Activated CD4-positive, alpha-beta memory T cell treated with anti-CD3 and anti-CD28 coated beads, Interleukin-2, amount 10 ng/mL, durations not matched to agents 7 days and 5 days (primary cell): ENCODE data around the gene BAIAP2. TPM values are rescaled to one million over a fixed set of nuclear protein-coding genes. Genes with fewer than 3 reads are reported as not detected.

Experiments
- CTCF ChIA-PET: fragments of 350-600 bp; sonication (Branson Sonifier 250); formaldehyde crosslinking; loops from one replicate; lab custom pipeline; 2021; ENCODE audit warnings: antibody characterized with exemption, inconsistent platforms; lab: Charles Lee
- POLR2A ChIA-PET: fragments of 350-600 bp; sonication (Branson Sonifier 250); formaldehyde crosslinking; loops from one replicate; lab custom pipeline; 2021; ENCODE audit warnings: antibody characterized with exemption; lab: Charles Lee
- DNase-seq: peaks from one replicate; pipeline ENCODE4 v3.0.0-alpha.2; 2020
- H3K27ac Mint-ChIP-seq: one replicate; pipeline ENCODE4 v1.8.0; 2021; ENCODE audit warnings: mild to moderate bottlenecking, mixed read lengths
- H3K27me3 Mint-ChIP-seq: one replicate; pipeline ENCODE4 v1.8.0; 2021; ENCODE audit warnings: mixed read lengths
- H3K36me3 Mint-ChIP-seq: one replicate; pipeline ENCODE4 v1.8.0; 2021; ENCODE audit warnings: low read depth, mixed read lengths
- H3K4me1 Mint-ChIP-seq: one replicate; pipeline ENCODE4 v1.8.0; 2021; ENCODE audit warnings: mixed read lengths
- H3K4me3 Mint-ChIP-seq: one replicate; pipeline ENCODE4 v1.8.0; 2021; ENCODE audit warnings: mild to moderate bottlenecking, mixed read lengths
- H3K9me3 Mint-ChIP-seq: one replicate; pipeline ENCODE4 v1.8.0; 2021; ENCODE audit warnings: mixed read lengths
- total RNA-seq, 2 experiments: library from RNA; stranded (reverse); gene quantifications; one replicate each; pipeline ENCODE4 v1.2.3, GENCODE V29; 2021

Gene BAIAP2, protein sequence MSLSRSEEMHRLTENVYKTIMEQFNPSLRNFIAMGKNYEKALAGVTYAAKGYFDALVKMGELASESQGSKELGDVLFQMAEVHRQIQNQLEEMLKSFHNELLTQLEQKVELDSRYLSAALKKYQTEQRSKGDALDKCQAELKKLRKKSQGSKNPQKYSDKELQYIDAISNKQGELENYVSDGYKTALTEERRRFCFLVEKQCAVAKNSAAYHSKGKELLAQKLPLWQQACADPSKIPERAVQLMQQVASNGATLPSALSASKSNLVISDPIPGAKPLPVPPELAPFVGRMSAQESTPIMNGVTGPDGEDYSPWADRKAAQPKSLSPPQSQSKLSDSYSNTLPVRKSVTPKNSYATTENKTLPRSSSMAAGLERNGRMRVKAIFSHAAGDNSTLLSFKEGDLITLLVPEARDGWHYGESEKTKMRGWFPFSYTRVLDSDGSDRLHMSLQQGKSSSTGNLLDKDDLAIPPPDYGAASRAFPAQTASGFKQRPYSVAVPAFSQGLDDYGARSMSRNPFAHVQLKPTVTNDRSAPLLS
- 1 to 10 TPM; 1.5 to 2.4 TPM for total RNA-seq

DNA sequence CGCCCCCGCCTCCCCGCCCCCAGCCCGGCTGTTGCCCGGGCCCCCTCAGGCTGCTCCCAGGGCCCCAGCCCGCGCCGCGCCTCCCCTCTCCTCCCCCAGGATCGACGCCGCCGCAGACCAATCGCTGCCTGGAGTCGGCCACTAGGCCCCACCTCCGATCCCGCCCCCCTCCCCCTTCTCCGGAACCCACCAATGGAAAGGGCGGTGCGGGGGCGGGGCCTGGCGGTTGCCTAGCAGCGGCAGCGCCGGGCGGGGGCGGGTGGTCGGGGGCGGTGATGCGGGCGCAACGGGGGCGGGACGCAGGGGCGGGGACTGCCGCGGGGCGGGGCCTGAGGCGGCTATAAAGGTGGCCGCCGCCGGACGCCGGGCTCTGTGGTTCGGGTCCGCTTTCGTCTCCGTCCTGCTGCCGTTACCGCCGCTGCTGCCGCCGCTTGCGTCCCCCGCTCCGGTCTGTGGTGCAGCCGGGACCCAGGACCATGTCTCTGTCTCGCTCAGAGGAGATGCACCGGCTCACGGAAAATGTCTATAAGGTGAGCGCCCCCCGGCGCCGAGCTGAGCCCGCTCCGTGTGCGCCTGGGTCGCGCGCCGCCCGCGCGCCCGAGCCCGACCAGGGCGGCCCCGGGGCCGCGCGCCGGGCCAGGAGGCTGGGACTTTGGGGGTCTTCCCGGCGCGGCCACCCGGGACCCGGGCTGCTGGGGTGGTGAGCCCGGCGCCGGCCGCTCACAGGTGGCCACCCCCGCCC lies at the start of gene BAIAP2:
TSS of gene BAIAP2 (plus strand) at position 373 of the 742 bp plus-strand sequence. CDS start at position 477, 104 bp downstream.
- Mint-ChIP-seq H3K9me3 (no peaks in the 10 kb centered on the region), H3K27ac (no peak within 1 kb of the TSS), H3K27me3 (peaks cover 42% of the 10 kb centered on the region), H3K36me3 (no peaks in the 10 kb centered on the region), H3K4me3 (peak within 1 kb of the TSS; percentile 80), H3K4me1 (peaks cover 13% of the 10 kb centered on the region)
- ChIA-PET POLR2A (interaction anchor here (3.6 kb wide), 1 partner anchor 16 kb away, joined by 17 read pairs; no protein-coding TSS in a partner anchor), CTCF (interaction anchor here (2.0 kb wide), 1 partner anchor 11 kb away, joined by 5 read pairs; no protein-coding TSS in a partner anchor)
- peak; percentile 95 for DNase-seq

DNA sequence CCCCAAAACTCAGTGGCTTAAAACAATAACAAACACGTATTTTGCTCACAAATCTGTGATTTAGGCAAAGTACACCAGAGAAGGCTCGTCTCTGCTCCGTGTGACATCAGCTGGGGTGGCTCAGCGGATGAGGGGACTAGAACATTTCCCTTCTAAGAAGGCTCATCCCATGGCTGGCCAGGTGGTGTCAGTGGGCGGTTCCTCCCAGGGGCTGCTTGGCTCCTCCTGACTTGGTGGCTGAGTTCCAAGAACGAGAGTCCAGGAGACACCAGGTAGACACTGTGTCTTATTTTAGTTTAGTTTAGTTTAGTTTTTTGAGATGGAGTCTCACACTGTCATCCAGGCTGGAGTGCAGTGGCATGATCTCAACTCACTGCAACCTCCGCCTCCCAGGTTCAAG lies 48.9 kb upstream of the BAIAP2 start:
- Mint-ChIP-seq H3K9me3 (no peaks in the 10 kb centered on the region), H3K4me1 (peaks cover 15% of the 10 kb centered on the region), H3K4me3 (no peak overlapping the region), H3K27ac (no peak overlapping the region), H3K36me3 (no peaks in the 10 kb centered on the region), H3K27me3 (peaks cover 9% of the 10 kb centered on the region)
- no peak for DNase-seq
- POLR2A ChIA-PET: interaction anchor here (0.6 kb wide), 1 partner anchor 129 kb away, joined by 3 read pairs; no protein-coding TSS in a partner anchor
- CTCF ChIA-PET: interaction anchor here (0.7 kb wide), 1 partner anchor 601 kb away, joined by 3 read pairs; no protein-coding TSS in a partner anchor

DNA sequence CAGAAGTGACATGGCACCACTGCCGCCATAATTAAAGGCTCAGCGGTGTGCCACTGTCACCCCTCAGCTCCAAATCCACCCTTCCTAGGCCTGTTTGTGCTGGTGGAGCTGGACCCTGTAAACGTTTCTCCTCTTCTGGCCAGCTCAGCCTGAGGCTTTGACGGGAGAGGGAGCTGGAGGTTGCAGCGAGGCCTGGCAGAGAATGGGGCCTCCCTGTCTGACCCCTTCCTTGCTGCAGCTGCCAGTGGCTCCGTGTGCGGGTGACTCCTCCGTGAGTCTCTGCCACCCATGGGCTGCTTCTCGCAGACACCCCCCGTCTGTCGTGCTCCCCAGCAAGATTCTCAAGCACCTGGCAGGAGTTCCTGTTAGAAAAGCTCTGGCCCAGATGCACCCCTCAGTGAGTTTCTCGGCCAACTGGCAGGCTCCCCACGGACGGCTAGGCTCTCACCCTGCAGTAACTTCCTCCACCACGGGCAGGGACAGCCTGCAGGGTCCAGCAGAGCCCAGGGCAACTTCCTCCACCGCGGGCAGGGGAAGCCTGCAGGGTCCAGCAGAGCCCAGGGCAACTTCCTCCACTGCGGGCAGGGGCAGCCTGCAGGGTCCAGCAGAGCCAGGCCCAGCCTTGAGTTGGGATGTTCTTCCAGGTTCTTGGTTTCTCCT lies 48.0 kb upstream of the BAIAP2 start:
- Mint-ChIP-seq H3K27ac (no peak overlapping the region), H3K36me3 (no peaks in the 10 kb centered on the region), H3K4me1 (peaks cover 15% of the 10 kb centered on the region), H3K9me3 (no peaks in the 10 kb centered on the region), H3K4me3 (no peak overlapping the region), H3K27me3 (peaks cover 9% of the 10 kb centered on the region)
- POLR2A ChIA-PET: interaction anchor here (0.9 kb wide), 1 partner anchor 14 kb away, joined by 3 read pairs; no protein-coding TSS in a partner anchor
- CTCF ChIA-PET: no interaction called here
- DNase-seq: no peak

DNA sequence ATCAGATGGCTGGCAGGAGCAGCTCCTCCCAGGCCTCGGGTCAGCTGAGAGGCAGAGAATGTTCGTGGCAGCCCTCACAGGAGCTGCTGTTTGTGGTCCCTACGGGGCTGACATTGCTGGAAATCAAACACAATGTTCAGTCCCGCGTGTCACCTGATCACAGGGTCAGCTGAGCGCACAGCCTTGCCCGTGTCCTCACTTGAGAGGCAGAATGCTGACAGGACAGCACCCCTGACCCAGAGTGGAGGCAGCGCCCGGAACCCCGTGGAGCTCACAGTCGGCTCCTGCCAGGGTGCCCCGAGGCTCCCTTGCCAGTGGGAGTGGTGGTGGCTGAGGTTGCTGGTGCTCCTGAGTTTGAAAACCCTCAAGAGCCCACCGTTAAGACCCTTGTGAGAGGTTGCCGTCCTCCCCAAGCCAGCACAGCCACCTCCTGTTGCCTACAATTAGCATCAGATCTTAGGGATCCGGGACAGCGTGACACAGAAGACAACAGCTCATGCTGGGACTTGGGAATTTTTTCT lies 47.0 kb upstream of the BAIAP2 start:
- Mint-ChIP-seq H3K27ac (no peak overlapping the region), H3K9me3 (no peaks in the 10 kb centered on the region), H3K4me1 (peaks cover 19% of the 10 kb centered on the region), H3K36me3 (peaks cover 2% of the 10 kb centered on the region), H3K4me3 (no peak overlapping the region), H3K27me3 (peaks cover 7% of the 10 kb centered on the region)
- no peak for DNase-seq
- ChIA-PET POLR2A (interaction anchor here (1.0 kb wide), 1 partner anchor 16 kb away, joined by 3 read pairs; no protein-coding TSS in a partner anchor), CTCF (interaction anchor here (0.6 to 2.4 kb wide), 2 partner anchors 107 to 194 kb away, joined by 3 to 6 read pairs; no protein-coding TSS in a partner anchor)

DNA sequence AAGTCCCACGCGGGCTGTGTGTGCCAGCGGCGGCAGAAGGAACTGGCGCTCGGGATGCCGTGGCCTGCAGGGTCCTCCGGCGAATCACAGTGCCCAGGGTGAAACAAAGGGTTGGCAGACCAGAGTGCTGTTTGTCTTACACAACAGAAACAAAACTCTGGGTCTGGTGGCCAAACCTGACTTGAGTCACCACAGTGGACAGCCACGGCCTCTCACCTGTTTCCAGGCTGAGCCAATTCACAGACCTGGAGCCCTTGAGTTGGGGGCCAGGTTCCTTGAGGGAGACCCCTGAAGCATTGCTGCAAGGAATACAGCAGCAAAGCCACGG lies 45.4 kb upstream of the BAIAP2 start:
- no peaks in the 10 kb centered on the region for H3K9me3 Mint-ChIP-seq
- ChIA-PET CTCF (interaction anchor here (0.9 to 2.4 kb wide), 5 partner anchors 28 to 426 kb away, joined by 3 to 15 read pairs (median 4); no protein-coding TSS in a partner anchor), POLR2A (no interaction called here)
- no peak for DNase-seq
- peak overlapping the region; percentile 72 for H3K4me3 Mint-ChIP-seq
- H3K27ac Mint-ChIP-seq: no peak overlapping the region
- H3K4me1 Mint-ChIP-seq: peaks cover 26% of the 10 kb centered on the region
- peaks cover 4% of the 10 kb centered on the region for H3K36me3 Mint-ChIP-seq
- peaks cover 5% of the 10 kb centered on the region for H3K27me3 Mint-ChIP-seq

DNA sequence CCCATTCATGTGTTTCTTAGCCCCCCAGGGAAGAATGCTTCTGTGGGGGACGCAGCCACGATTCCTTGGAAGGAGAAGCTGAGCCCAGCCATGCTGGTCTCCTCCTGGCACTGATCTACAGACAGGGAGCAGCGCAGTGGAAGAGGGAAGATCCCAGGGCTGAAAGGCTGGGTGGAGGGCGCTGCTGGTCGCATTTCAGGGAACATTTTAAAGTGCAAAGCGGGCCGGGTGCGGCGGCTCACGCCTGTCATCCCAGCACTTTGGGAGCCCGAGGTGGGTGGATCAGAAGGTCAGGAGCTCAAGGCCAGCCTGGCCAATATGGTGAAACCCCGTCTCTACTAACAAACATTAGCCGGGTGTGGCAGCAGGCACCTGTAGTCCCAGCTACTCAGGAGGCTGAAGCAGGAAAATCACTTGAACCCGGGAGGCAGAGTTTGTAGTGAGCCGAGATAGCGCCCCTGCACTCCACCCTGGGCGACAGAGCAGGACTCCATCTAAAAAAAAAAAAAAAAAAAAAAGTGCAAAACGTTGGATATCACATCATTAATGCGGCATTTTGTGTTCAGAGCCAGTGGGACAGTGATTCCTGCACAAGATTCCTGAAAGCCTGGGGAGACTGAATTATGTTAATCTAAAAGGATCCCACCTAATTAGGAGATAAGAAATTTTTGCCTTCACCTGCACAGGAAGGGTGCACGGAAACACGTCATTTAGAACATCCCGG lies 43.9 kb upstream of the BAIAP2 start:
- H3K27me3 Mint-ChIP-seq: peaks cover 2% of the 10 kb centered on the region
- H3K4me3 Mint-ChIP-seq: peak overlapping the region; percentile 72

DNA sequence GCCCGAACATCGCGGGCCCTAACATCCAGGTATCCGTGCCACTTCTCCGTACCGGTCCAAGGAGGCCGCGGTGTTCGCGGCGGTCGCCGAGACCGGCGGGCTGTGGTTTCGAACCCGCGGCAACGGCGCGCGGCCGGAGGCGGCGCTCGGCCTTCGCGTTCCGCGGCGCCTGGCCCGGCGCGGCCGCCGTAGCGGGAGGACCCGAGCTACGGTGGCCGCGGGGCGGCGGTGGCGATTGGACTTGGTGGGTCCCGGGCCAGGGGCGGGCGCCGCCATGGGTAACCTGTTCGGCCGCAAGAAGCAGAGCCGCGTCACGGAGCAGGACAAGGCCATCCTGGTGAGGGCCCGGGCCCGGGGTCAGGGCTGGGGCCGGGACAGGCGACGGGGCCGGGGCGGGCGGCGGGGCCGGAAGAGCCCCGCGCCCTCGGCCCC lies 43.3 kb upstream of the BAIAP2 start, which contains the start of gene CHMP6:
TSS of gene CHMP6 (plus strand) at position 197 of the 432 bp plus-strand sequence. CDS start at position 275, 78 bp downstream.
- DNase-seq: peak; percentile 73
- Mint-ChIP-seq H3K4me1 (peaks cover 26% of the 10 kb centered on the region), H3K4me3 (peak within 1 kb of the TSS; percentile 74), H3K27me3 (peaks cover 2% of the 10 kb centered on the region), H3K36me3 (peaks cover 18% of the 10 kb centered on the region), H3K27ac (peak within 1 kb of the TSS; percentile 58), H3K9me3 (no peaks in the 10 kb centered on the region)
- CTCF ChIA-PET: no interaction called here
- POLR2A ChIA-PET: interaction anchor here (2.8 kb wide), 1 partner anchor 10 kb away, joined by 10 read pairs; no protein-coding TSS in a partner anchor

More for the DNA sequence above, 43.9 kb upstream of the BAIAP2 start:
- H3K9me3 Mint-ChIP-seq: no peaks in the 10 kb centered on the region
- ChIA-PET CTCF (interaction anchor here (0.6 kb wide), 2 partner anchors 106 to 184 kb away, joined by 3 to 4 read pairs; no protein-coding TSS in a partner anchor), POLR2A (interaction anchor here (2.8 kb wide), 1 partner anchor 11 kb away, joined by 10 read pairs; no protein-coding TSS in a partner anchor)
- no peak for DNase-seq
- H3K36me3 Mint-ChIP-seq: peaks cover 14% of the 10 kb centered on the region
- peak overlapping the region; percentile 58 for H3K27ac Mint-ChIP-seq
- peaks cover 26% of the 10 kb centered on the region for H3K4me1 Mint-ChIP-seq

DNA sequence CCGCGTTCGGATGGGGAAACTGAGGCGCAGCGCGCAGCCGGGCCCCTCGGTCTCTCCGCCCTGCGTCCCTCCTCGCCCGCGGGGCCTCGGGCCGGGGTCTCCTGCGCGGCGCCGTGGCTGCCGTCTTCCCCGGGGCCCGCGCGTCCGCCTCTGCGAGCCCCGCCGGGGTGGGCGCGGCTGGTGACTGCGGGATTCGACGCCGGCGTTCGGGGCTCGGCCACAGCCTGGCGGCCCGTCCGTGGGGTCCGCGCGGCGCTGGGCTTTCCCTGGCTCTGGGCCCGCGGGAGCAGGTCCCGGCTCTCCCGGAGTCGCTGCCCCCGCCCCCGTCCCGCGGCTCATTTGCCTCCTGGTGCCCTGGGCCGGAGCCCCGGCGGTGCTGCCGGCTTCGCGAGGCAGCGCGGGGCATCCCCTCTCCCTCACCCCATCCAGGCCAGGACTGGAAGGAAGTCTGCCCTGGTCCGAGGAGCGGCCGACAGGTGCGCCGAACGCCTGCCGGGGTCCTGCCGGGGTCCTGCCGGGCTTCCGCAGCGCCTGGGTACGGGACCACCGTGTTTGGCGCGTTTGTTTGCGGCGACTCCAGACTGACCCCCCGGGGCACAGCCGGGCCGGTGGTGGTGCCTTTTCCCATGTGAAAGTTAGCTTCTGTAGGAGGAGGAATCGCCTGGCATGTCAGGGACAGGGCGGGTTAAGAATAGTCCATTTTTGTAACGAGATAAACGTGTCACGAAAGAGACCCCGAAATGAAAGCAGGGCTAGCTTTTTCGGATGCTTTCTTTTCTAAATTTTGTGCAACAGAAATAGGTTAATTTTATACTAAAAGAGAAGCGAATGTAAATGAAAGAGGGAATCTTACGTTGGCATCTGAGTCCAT lies 42.6 kb upstream of the BAIAP2 start:
- H3K4me1 Mint-ChIP-seq: peaks cover 26% of the 10 kb centered on the region
- ChIA-PET CTCF (no interaction called here), POLR2A (interaction anchor here (1.9 to 2.8 kb wide), 3 partner anchors 10 to 26 kb away, joined by 6 to 10 read pairs (median 6); no protein-coding TSS in a partner anchor)
- peaks cover 18% of the 10 kb centered on the region for H3K36me3 Mint-ChIP-seq
- H3K4me3 Mint-ChIP-seq: peak overlapping the region; percentile 74
- DNase-seq: no peak
- no peak overlapping the region for H3K27ac Mint-ChIP-seq
- H3K27me3 Mint-ChIP-seq: peaks cover 2% of the 10 kb centered on the region
- no peaks in the 10 kb centered on the region for H3K9me3 Mint-ChIP-seq

DNA sequence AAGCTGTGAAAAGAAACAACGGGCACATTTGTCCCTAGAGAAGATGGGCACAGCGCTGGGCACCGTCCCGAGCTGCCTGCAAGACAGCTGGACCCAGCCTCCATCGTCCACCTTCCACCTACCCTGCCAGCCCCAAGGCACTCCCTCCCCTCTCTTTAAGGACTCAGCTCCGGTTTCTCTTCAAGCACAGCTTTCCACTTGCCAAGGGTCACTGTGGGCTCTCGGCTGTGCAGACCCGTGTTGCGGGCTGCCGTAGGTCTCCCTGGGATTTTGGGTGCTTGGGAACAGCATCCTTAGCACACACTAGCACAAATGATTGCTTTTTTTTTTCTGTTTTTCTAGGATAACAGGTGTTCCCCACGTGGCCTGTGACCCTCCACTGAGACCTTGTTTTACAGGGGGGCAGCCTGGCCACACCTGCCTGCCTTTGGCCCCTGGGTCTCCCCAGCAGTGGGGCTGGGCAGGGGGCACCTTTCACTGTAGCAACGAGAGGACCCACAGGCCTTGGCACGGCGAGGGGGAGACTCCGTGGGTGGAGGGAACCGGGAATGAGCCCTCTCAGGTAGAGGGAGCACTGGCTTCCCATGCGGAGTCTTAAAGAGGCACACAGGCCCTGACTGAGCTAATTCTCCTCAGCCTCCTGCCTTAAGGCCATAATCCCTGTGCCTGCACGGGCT lies 41.9 kb upstream of the BAIAP2 start:
- no peak for DNase-seq
- Mint-ChIP-seq H3K4me1 (peaks cover 26% of the 10 kb centered on the region), H3K4me3 (peak overlapping the region; percentile 74), H3K36me3 (peaks cover 18% of the 10 kb centered on the region), H3K9me3 (no peaks in the 10 kb centered on the region), H3K27me3 (peaks cover 2% of the 10 kb centered on the region), H3K27ac (no peak overlapping the region)
- POLR2A ChIA-PET: interaction anchor here (1.9 to 2.8 kb wide), 3 partner anchors 9 to 26 kb away, joined by 6 to 10 read pairs (median 6); no protein-coding TSS in a partner anchor
- CTCF ChIA-PET: no interaction called here

DNA sequence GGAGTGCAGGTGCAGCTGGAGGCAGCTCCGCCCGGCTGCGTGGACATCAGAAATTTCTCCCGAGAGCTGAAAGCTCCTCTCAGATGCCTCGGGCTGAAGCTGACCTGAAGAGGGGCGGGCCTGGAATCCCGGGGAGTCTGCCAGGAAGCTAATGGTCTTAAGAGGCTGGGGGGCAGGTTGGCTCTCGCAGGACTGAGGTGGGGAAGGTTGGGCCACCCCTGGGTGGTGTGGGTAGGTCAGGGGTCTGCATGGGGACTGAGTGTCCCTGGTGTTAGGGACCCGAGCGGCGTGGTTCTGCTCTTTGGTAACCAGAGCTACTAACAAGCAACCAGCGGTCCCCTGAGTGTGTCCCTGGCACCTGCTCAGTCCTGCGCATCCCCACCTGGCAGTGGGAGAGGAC lies 39.8 kb upstream of the BAIAP2 start:
- no peak overlapping the region for H3K4me3 Mint-ChIP-seq
- H3K4me1 Mint-ChIP-seq: peaks cover 19% of the 10 kb centered on the region
- no peaks in the 10 kb centered on the region for H3K9me3 Mint-ChIP-seq
- H3K36me3 Mint-ChIP-seq: peaks cover 24% of the 10 kb centered on the region
- no peak for DNase-seq
- POLR2A ChIA-PET: no interaction called here
- H3K27me3 Mint-ChIP-seq: no peaks in the 10 kb centered on the region
- H3K27ac Mint-ChIP-seq: no peak overlapping the region
- CTCF ChIA-PET: no interaction called here
